SH-SY5Y (cell line): Measurements from ENCODE around the gene ACTBL2.

Experiments used
- GATA2 ChIP-seq: IDR thresholded peaks from 2 replicates; pipeline ENCODE4 v1.6.1; 2011; ENCODE audit warnings: mild to moderate bottlenecking, low read depth, low read length
- GATA3 ChIP-seq: IDR thresholded peaks from 2 replicates; pipeline ENCODE4 v1.6.1; 2011; ENCODE audit warnings: low read depth, mild to moderate bottlenecking, low read length, moderate library complexity

Gene ACTBL2

GRCh38 chr5:57445006-57445704 lies 37.5 kb downstream of the ACTBL2 start:
- no peak for TF ChIP-seq GATA2
- TF ChIP-seq GATA3 = no peak

- TF ChIP-seq GATA2 (no peak), GATA3 (no peak)
Observed at GRCh38 chr5:57442080-57442839, 40.4 kb downstream of the ACTBL2 start.

DNA sequence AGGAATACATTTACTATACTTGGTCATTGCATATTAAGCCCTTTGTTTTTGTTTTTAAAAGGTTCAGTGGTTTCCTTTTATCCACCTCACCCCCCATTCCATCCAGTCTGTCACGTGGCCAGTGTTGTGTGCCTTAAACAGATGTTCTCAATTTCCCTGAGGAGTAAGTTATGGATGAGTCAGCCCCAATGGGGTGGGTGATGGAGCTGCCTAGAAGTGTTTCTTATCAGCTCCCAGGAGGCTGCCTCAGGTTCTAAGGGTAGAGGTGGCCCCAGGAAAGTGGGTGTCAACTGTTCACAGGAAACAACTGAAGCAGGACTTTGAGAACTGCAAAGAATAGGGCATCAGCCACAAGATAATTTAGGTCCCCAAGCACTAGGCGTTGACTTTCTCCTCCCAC lies 41.1 kb downstream of the ACTBL2 start:
- TF ChIP-seq GATA2 (no peak), GATA3 (no peak)

DNA sequence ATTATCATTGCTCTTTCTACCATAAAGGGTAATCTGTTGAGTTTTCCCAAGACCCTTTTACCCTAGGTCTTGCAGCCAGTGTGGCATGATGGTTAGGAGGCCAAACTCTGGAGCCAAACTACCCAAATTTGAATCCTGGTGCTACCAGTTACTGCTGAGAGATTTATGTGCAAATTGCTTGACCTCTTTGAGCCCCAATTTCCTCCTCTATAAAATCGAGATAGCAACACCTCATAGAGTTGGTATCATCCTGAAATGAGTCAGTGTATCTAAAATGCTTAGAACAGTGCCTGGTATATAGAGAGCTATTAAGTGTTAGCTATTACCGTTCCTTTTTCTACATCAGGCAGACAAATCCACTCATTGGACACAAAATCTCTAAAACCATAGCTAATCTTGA lies 43.0 kb downstream of the ACTBL2 start:
- no peak for TF ChIP-seq GATA3
- TF ChIP-seq GATA2 = no peak

DNA sequence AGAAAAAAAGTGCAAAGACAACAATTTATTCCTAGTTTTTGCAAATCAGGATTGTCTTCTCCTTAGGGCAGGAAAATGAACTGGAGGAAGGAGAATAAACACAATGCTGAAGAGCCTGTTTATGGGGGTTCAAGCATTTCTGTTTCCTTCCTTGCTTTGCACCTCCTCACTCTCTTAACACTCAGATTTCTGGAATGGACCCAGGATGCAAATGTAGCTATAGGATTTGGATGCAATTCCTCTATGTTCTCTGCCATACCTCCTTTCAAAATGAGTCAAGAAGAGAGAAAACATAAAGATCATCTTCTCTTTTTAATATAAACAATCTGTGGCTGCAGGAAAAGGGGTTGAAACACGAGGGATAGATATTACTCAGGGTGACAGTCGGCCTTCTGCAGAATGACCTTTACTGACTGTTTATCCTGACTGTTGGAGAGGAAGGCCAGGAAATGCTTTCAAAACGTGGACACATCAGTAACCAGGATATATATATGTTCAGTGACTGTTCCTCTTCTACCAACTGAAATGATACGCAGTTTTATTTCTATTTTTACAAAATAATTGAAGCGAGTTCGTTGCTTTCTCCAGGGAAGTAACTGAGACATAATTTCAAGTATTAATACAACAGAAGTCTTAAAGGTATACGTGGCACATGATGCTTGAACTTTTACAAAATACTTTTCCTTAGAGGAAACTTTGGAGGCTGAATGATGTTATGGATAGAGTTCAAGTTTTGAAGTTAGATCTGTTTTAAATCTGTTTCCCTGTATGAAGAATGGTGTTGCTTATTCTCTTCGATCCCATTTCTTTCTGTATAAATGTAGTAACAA lies 44.4 kb downstream of the ACTBL2 start:
- TF ChIP-seq GATA3 (no peak), GATA2 (no peak)

DNA sequence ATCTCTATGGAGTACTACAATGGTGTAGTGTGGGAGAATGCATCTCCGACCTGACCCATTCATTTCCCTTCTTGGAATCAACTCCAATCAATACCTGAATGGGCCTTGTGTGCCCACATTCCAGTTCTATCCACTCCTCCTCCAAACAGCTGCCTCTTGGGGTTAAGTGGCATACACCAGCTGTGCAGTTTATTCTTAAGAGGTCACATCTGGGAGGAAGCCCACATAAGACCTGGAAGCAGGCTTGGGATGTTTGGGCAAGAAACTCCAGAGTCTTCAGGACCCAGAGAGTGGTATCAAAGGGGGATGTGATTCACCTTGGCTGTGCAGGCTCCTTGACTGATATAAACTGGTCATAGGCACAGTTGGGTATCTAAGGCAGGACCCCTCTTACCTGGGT lies 46.0 kb downstream of the ACTBL2 start:
- TF ChIP-seq GATA2 (no peak), GATA3 (no peak)

- TF ChIP-seq GATA2 = no peak
- TF ChIP-seq GATA3 = no peak
Observed at GRCh38 chr5:57435701-57436134, 46.9 kb downstream of the ACTBL2 start.

DNA sequence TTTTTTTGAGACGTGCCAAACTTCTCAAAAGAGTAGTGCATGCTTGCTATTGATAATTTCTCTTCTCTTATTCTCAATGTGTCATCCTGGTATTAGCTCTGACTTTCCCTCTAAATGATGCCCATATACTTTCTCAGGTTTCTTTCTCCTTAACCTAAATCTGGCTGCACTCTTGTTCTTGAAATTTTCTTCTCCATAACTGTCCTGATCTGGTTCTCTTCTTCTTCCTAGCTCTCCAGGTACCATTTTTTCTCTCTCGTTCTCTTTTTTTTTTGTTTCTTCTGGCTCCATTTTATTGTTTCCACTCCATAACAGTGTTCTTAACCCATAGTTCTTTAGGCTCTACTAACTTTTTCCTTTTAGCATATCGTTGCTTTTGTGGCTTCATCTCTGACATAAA lies 47.9 kb downstream of the ACTBL2 start:
- no peak for TF ChIP-seq GATA2

- TF ChIP-seq GATA2 = no peak
- no peak for TF ChIP-seq GATA3
Observed at GRCh38 chr5:57434227-57434640, 48.4 kb downstream of the ACTBL2 start.

GRCh38 chr5:57432876-57433275 lies 49.7 kb downstream of the ACTBL2 start:
- TF ChIP-seq GATA3 (no peak), GATA2 (no peak)

DNA sequence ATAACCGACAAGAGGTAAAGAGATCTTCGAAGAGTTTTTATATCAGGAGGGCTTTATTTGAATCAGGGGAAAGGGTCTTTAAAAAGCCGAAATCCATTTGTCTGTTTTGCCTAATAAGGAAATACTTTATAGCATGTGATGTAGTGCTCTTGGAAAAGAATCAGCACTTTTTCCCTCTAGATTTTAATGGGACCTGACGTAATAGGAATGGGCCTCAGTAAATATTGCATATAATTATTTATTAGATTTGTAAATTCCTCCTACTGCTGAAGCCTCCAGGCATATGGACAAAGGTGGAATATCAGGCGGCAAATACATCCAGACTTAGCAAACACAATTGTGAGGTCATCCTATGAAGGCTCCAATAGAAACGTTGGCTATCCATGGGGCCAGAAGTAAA lies 50.9 kb downstream of the ACTBL2 start:
- TF ChIP-seq GATA3 (no peak), GATA2 (no peak)
